Islet of Langerhans (tissue), 1 donor: ENCODE data around the gene AP1AR.
"Not testable (repeated sequence)": the region's sequence is repeated elsewhere in the genome, so short reads cannot be mapped to it uniquely, and the experiment has no call there.

Experiments used
- FAIRE-seq: peaks from one replicate; lab custom pipeline; 2011; peaks lifted over from hg19 to GRCh38; lab: Jason Lieb, UNC

The AP1AR gene, protein sequence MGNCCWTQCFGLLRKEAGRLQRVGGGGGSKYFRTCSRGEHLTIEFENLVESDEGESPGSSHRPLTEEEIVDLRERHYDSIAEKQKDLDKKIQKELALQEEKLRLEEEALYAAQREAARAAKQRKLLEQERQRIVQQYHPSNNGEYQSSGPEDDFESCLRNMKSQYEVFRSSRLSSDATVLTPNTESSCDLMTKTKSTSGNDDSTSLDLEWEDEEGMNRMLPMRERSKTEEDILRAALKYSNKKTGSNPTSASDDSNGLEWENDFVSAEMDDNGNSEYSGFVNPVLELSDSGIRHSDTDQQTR

DNA sequence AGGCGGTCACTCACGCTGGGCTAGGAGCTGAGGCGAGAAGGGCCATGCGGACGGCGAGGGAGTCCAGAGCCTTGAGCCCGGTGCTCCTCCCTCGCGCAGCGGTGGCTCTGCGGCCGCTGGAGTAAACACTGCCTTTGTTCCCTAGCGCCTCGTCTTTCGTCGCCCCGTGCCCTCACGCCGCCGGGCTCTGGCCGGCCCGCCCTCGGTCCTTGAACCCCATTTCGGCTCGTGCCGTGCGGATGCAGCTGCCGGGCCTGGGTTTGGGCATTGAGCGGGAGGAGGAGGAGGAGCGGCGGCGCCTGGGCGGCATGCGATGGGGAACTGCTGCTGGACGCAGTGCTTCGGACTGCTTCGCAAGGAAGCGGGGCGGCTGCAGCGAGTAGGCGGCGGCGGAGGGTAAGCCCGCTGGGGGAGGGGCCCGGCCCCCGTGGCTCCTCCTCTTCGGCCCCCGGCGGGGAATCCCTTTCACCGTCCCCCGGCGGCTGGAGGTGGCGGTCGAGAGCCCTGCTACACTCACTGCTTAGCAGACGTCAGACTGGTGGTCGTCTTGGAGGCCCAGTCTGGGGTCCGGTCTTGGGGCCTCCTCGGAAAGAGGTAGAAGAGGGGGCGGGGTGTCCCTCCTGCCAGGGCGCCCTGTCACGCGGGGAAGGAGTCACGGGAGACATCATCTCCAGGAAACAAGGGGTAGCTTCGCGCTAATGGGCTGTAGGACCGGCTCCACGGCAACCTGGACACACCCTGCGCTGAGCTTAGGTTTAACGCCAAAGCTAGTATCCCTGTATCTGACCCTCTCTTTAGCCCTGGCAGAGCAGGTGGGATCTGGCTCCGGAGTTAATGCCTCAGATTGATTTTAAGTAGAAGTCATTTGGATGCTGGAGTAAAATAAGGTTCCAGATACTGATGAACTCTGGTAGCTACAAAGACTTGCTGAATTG is at the start of gene AP1AR:
Gene AP1AR, plus strand, starts transcription at position 9 of the 935 bp plus-strand sequence. Its CDS starts 305 bp downstream, at position 314.
- no peak for FAIRE-seq

DNA sequence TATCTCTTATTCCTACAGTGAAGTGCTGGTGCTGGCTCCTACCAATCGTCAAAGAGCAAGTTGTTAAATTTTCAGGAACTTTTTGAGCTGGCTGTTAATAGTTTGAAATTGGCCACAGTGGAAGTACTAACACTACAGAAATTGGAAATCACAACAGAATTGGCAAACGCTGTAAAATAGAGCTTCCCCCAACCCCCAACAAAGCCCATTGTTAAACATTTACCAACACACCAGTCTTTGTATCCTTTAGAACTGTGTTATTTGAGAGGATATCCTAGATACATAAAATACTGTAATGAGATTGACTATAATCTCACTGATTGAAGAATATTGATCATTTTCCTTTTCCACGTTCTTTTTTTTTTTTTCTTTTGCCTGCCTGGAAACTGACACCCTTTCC is 49.0 kb upstream of the AP1AR start:
- FAIRE-seq = no peak

GRCh38 chr4:112183252-112183651 is 48.3 kb upstream of the AP1AR start:
- FAIRE-seq = no peak

- no peak for FAIRE-seq
These were observed 47.1 kb upstream of the AP1AR start for GRCh38 chr4:112184438-112184837.

DNA sequence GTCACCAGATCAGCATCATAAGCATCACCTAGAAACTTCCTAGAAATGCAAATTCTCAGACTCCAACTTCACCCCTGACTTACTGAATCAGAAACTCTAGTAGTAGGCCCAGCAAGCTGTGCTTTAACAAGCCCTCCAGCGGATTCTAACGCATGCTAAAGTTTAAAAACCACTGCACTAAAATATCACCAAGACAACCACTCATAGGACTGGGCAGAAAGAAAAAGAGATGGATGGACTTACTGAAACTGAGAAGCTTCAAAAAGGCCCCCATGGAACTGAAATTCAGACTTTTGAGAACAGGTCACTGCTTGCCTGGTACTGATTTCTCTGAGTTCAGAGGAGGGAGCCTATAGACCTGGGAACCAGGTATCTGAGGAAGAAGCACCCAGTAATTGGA is 46.3 kb upstream of the AP1AR start:
- no peak for FAIRE-seq

DNA sequence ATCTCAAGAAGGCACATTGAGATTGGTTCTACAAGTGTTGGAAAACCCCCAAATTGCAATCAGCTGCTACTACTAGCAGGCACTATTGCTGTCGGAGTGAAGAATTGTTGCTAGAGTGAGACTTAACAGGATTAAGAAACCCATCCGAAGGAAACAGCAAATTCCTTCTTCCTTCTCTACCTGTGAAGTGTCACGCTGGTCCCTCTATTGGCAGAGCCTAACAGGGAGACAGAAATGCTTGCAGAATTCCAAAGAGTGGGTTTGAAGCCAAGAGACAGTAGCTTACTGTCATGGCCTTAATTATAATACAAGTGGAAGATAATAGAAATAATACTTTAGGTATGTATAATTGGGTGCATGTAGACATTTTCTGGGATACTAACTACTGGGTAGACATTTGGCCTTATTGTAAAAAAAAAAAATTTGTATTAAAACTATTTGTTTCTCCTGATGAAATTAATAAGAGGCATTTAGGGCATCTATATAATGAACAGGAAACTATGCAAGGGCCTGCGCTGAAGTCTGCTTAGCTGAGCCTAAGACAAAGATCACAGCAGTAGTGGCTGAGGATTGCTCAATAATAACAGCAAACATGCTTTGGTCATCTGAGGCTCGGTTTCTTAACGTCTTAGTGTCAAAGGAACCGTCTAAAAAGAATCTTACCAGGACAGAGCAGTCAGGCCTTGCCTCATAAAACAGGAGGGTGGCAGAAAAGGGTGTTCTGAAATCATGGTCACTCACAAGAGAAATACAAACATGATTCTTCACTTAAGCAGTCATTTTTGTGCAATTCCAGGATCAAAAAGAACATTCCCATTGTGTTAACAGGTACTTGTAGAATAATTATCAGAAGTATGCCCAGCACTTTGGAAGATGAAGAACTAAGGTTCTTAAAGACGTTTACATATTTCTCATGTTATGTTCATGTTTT is 45.6 kb upstream of the AP1AR start:
- no peak for FAIRE-seq

- FAIRE-seq = no peak
These were observed 41.8 kb upstream of the AP1AR start for GRCh38 chr4:112189754-112190153.

- no peak for FAIRE-seq
These were observed 40.9 kb upstream of the AP1AR start for GRCh38 chr4:112190684-112191083.

DNA sequence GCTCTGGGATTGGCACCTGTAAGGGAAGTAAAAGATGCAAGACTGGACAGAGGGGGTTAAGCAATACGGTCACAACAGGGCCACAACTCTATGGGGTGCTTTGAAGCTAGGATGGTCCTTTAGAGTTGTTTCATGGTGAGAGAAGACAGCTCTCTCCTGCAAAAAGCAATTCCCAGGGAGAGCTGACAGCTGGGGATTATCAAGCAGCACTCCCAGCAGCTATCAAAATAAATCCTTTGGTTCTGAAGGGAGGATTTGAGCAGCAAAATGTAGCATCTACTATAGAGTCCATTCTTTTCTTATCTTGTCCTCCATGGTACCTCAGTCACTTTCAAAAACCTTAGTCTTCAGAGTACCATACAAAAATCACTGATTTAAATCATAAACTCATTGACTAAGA is 35.1 kb upstream of the AP1AR start:
- FAIRE-seq = no peak

GRCh38 chr4:112199041-112199440 is 32.5 kb upstream of the AP1AR start:
- no peak for FAIRE-seq

DNA sequence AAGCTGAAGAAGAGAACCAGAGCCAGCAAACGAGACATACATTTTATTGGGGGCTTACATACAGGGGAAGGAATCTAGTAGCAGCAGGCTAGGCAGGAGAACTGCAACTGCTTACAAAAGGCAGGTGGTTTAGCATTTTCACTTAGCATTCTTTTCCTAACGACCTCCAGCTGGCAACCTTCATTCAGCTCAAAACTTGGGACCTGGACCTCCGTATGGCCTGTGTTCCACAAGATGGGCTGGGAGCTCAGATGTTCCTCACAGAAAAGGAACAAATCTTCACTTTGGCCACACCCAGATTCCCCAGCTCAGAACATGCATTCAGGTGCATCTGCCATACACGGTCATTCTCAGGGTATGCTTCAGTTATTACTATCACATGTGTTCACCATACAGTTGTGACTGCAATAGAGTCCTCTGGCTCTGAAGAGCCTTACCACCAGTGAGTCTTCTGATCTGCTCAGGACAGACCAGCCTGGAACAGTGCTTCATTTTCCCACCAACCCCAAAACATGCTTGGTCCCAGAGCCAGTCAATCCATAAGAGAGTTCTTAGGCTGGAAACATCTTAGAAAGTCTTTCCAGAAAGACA is 29.6 kb upstream of the AP1AR start:
- no peak for FAIRE-seq

DNA sequence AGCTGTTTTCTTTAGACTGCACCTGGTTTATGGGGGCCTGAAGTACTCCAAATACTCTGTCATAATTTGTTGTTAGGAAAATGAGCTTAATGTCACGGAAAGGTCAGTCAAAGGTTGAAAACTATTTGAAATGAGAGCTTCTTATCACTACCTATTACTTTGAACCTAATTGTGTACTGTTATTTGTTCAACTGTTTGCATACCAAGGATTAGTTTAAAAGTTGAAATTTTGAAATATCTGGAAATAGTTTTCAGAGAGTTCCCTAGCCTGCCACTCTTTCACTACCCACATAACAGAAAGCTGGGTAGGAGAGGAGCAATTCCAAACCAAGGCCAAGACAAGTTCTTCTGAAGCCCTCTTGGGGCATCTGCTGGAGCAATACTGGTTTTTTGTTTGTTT is 28.0 kb upstream of the AP1AR start:
- no peak for FAIRE-seq

DNA sequence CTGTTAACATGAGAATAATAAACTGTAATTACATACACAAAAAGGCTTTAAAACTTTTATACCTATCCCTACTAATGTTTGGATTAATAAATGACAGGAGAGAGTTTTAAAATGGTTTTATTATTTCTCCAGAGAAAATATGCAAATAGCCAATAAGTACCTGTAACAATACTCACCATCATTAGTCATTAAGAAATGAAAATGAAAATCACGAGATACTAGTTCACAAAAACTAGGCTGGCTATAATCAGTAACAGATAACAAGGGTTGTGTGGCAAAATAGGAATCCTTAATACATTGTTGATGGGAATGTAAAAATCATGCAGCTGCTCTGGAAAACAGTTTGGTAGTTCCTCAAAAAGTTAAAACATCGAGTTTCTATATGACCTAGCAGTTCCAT is 25.2 kb upstream of the AP1AR start:
- no peak for FAIRE-seq

- not testable (repeated sequence) for FAIRE-seq
These were observed 23.2 kb upstream of the AP1AR start for GRCh38 chr4:112208137-112209095.

GRCh38 chr4:112210777-112211176 is 20.8 kb upstream of the AP1AR start:
- FAIRE-seq = no peak

DNA sequence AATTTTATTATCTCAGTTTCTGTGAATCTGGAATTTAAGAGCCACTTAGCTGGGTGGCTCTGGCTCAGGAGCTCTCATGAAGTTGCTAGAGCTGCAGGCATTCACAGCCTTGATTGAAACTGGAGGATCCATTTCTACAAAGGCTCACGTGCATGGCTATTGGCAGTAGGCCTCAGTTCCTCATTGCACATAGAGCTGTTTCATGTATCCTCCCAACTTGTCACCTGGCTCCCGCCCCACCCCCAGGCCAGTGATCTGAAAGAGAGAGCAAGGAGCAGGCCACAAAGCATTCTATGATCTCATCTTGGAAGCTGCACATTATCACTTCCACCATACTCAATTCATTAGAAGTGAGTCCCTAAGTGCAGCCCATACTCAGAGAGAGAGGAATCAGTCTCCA is 18.5 kb upstream of the AP1AR start:
- FAIRE-seq = no peak

DNA sequence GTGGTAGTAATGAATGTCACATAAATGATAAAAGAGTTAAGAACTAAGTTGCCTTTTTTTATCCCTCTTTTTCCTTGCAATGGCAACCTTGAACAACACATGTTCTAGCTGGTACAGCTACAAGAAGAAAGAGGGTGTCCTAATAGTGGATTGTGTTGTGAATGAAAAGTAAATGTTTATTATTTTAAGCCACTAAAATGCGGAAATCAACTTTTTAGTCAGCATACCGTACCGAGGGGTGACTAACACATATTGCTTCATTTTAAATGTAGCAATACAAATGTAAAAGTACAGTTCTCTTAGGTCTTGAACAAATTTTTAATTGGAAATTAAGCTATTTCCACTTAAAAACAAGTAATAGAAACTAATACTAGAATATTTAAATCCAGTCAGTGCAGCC is 17.7 kb upstream of the AP1AR start:
- FAIRE-seq = no peak

DNA sequence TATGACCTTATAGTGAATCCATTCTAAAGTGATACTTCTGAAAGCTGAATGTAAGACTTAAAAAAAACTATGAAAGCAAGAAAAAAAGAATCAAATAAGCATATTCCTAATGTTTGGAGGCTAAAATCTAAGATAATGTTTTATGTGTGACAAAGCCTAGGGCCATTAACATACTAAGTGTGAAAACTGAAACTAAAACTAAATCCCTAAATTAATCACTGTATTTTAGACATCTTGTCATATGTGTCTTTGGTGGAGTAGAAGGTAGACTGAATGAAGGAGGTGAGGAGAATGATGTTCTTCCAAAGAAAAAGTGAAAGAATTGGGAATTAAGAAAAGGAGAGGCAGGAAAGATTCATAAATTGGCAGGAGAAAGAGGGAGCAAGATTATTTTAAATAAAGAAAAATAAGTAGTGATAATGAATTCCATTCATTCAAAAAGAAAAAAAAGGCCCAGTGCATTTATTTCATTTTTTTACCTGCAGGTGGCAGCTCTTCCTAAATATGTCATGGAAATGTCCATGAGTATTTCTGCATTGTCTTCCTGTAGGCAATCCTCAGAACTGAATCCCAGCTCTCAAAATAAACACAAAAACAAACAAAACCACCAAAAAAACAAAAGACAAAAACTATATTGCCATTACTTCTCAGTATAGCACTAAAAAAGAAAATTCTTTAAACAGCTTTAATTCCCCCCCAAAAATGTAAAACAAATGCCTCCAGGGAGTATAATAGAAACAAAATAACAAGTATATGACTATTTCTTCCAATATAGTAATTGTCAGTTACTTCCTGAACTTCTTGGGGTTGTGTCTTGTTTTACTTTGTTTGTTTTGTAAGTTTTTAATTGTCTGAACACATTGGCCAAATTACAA is 17.0 kb upstream of the AP1AR start:
- FAIRE-seq = peak; percentile 98

DNA sequence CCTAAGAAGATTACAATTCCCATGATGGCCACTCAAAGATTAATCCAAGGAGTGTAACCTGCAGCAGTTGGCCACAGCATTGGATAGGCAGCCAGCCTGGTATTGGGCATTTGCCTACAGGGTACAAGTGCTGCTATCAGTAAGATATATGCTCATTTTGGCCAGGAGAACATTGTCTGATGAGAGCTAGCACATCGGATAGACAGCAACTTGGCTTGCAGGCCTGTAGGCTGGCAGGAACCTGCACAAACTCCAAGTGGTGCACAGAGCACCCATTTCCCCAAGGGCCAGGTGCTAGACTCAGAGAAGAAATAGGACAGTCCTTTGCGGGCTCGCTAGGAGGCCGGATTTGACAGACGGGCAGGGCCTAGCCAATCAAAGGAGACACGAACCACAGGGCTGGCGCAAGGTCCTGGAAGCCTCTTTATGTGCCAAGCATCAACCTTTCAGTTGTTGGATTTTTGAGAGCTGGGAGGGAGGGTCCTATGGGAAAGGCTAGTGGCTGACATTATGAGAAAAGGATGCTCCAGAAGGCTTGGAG is 11.7 kb upstream of the AP1AR start:
- no peak for FAIRE-seq
